ENCODE measurements around the gene RAP2A. TPM values are rescaled to one million over a fixed set of nuclear protein-coding genes. Genes with fewer than 3 reads are reported as not detected.

RAP2A gene
- total RNA-seq (2014; rRNA removed; shearing (Covaris generic)), result 22.6 and 27.8 TPM in 2 replicates
- 10.4 and 13.3 TPM in 2 replicates for polyA plus RNA-seq (2015; cell fraction: cytosol; rRNA removed)
- 5.4 and 5.5 TPM in 2 replicates for polyA plus RNA-seq (2015; cell fraction: nucleus; rRNA removed)

GRCh38 chr13:97433727-97434396 is at the start of gene RAP2A:
Gene RAP2A (plus strand): TSS chr13:97434169. CDS start chr13:97434471, 302 bp downstream.
- peak; percentile 81 for DNase-seq (ENCODE audit: low read depth)

GRCh38 chr13:97384371-97384770 is 49.6 kb upstream of the RAP2A start:
- DNase-seq (ENCODE audit: low read depth), result no peak

DNA sequence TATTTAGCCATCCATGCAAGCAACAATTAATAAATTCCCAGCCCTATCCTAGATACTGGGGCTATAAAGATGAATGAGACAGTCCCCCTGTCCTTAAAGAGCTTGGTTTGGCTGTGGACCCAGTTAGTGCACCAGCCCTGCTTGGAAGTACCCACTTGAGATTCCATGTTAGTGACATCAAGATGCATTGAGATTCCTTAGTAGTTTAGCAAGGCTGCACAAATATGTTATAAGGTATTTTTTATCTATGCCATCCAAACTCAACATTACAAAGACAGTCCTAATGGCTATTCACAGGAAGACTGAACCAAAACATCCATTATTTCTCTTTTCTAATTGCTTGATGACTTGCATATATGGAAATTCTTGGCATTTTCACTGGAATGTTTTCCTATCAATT is 48.8 kb upstream of the RAP2A start:
- DNase-seq (ENCODE audit: low read depth), result no peak

GRCh38 chr13:97385854-97386253 is 48.1 kb upstream of the RAP2A start:
- DNase-seq (ENCODE audit: low read depth), result peak; percentile 24

GRCh38 chr13:97386801-97387484 is 47.0 kb upstream of the RAP2A start:
- DNase-seq (ENCODE audit: low read depth), result no peak

GRCh38 chr13:97387485-97387839 is 46.5 kb upstream of the RAP2A start:
- DNase-seq (ENCODE audit: low read depth), result no peak

DNA sequence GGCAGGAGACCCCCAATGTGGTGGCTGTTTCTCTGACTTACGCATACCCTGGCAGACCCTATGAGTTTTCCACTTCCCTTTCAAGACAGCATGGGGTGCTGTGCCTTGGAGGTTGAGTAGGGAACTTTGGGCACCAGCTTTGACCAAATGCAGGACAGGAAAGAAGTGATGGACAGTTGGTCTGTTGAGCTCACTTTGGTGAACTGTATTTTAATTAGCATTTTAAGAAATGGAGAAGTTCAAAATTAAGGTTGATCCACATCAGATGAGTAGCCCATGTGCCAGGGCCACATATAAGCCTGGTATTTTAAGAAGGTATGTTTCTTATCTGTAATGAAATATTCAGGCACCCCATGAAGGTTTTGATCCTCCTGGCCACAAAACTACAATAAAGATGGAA is 46.1 kb upstream of the RAP2A start:
- DNase-seq (ENCODE audit: low read depth), result no peak

- DNase-seq (ENCODE audit: low read depth), result no peak
Observed at GRCh38 chr13:97388373-97388772, 45.6 kb upstream of the RAP2A start.

DNA sequence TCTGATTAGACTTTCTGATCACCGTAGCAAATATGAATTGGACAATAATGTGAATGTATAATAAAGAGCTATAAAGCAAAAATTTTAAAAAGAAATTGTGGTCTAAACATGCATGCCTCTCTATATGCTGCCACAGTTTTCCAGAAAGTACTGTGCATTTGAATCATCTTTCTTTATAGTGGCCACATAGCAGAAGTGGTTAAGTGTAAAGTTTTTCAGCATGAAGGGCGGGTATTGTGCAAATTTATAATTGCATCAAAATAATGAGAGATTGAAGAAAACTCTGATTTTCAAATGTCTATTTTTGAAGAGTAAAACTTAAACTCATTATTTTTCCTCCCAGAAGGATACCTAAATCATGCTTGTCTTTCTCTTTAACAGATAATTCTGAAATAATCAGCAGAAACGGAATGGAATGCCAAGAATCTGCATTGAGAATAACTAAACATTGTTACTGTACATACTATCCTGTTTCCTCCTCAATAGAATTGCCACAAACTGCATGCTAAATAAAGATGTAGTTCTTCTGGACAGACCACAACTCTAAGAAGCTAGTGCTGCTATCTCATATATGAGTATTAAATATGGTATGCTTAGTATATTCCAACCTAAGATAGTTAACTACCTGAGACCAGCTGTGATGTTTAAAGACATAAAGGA is 42.9 kb upstream of the RAP2A start:
- DNase-seq (ENCODE audit: low read depth), result no peak

GRCh38 chr13:97392020-97392419 is 41.9 kb upstream of the RAP2A start:
- DNase-seq (ENCODE audit: low read depth), result no peak

DNA sequence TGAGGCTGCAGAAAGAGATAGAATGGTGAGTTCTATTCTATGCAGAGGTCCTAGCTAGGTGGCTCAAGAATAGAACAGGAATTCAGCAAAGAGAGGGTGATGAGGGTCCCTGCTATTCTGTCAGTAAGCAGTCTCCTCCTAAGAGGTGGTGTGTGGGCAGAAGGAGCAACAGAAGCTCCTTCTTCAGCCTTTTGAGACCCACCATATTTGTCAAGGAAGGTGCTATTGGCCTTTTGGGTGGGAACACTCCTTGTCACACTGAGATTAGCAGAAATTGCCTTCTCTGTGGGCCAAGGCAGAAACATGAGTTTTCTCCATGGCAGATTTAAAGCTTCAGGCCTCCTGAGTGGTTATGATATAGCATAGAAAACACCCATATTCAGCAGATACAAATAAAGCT is 39.4 kb upstream of the RAP2A start:
- no peak for DNase-seq (ENCODE audit: low read depth)

GRCh38 chr13:97395447-97396136 is 38.4 kb upstream of the RAP2A start:
- peak; percentile 63 for DNase-seq (ENCODE audit: low read depth)

DNA sequence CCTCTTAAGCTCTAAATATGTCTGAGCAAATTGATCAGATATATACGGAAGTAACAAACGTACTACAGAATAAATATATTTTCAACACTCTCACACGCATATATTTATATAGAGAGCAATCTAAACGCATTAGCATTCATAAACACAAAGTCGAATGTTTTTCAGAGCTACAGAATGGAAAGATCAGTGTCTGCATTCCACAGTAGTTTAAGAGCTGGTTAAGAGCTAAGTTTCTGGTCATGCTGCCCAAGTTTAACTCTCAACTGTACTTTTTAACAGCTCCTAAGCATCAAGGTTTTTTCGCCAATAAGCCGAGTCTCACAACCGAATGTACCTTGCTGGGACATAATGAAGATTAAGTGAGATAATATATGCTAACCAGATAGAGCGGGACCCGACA is 36.7 kb upstream of the RAP2A start:
- DNase-seq (ENCODE audit: low read depth), result no peak

DNA sequence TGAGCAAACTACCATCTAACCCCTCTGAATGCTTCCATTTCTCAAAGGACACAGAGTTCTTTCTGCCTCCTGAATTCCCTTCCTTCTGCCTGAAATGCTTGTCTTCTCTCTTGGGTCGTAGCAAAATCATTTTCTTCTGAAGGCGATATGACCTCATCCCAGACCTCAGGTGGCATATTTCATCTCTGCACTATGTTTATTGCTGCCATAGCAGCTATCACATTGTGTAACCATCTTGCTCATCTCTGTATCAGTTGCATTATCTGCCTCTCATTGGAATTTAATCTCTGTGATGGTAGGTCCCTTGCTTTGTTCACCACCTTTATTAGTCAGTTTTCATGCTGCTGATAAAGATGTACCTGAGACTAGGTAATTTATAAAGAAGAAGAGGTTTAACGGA is 32.5 kb upstream of the RAP2A start:
- no peak for DNase-seq (ENCODE audit: low read depth)

DNA sequence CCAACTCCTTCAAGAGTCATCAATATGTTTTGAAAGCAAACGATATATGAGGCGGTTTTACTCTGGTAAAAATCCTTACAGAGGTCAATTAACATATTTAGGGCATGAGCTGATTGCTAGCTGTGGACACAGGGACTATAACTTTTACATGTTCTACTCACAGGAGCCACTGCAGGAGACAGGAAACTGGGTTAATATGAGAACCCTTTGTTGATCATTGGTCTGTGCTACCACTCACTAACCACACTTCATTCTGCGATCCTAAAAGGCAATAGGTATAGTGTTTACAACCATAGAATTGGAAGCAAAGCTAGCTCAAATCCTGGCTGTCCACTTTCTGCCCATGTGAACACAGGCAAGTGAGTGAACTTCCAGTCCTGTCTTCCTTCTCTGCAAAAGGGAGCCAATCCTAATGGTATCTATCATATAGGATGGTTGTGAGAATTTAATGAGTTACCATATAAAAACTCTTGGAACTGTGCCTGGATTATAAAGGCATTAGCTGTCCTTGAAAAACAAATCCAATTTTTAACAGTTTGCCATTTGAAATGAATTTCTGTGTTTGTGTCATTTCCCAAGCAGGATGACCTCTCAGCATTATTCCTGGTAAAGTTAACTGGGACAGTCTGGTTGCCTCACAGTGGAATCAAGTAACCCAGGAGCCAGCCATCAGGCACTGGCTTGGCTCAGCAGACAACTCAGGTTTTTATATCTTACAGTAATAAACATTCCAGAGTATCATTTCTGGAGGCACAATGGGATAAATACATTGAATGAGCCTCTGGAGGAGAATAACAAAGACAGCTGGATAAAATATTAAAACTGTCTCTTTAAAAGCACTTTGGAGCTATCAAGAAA is 29.8 kb upstream of the RAP2A start:
- peak; percentile 13 for DNase-seq (ENCODE audit: low read depth)

DNA sequence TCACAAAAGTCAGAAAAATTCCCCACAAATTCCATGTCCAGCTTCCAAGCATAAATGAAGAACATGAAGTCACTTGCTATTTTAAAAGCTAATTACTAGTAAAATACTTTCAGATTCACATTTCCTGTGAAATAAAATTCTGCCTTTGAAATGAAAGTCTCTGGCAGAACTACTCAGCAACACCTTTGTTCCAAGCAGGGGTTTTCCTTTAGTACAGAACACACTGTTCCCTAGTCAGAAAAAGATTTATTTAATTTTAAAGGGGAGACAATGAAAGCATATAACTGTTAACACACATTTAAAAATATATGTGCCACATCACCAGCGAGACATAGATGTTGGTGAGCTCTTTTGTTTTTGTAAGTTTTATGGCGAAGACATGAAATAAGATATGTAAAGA is 26.4 kb upstream of the RAP2A start:
- DNase-seq (ENCODE audit: low read depth), result no peak

- no peak for DNase-seq (ENCODE audit: low read depth)
Observed at GRCh38 chr13:97408938-97409337, 25.0 kb upstream of the RAP2A start.

- DNase-seq (ENCODE audit: low read depth), result no peak
Observed at GRCh38 chr13:97411984-97412383, 22.0 kb upstream of the RAP2A start.

GRCh38 chr13:97413694-97414093 is 20.3 kb upstream of the RAP2A start:
- no peak for DNase-seq (ENCODE audit: low read depth)

GRCh38 chr13:97414392-97414791 is 19.6 kb upstream of the RAP2A start:
- no peak for DNase-seq (ENCODE audit: low read depth)

GRCh38 chr13:97417698-97418097 is 16.3 kb upstream of the RAP2A start:
- DNase-seq (ENCODE audit: low read depth), result no peak

Measured in HT1080 (cell line).